ACC112 (cell line): ENCODE measurements around the gene MRPL3.

Source experiments
- H2AFZ ChIP-seq: fragments of 200-600 bp; sonication (generic); one replicate; pipeline ENCODE4 v1.6.0; 2017; ENCODE audit warnings: antibody characterized with exemption, low read length; ENCODE audit not compliant: unreplicated experiment
- H3K27ac ChIP-seq: fragments of 200-600 bp; sonication (generic); 2 replicates; pipeline ENCODE4 v1.5.1; 2014; ENCODE audit warnings: low read depth, mild to moderate bottlenecking, antibody characterized with exemption, low read length, moderate library complexity
- H3K27me3 ChIP-seq: fragments of 200-600 bp; sonication (generic); 2 replicates; pipeline ENCODE4 v1.6.1; 2014; ENCODE audit warnings: mild to moderate bottlenecking, antibody characterized with exemption, low read length, moderate library complexity, mixed read lengths; ENCODE audit not compliant: insufficient read depth
- H3K36me3 ChIP-seq: fragments of 200-600 bp; sonication (generic); 2 replicates; pipeline ENCODE4 v1.6.1; 2016; ENCODE audit warnings: mild to moderate bottlenecking, antibody characterized with exemption, low read length, moderate library complexity, mixed read lengths; ENCODE audit not compliant: insufficient read depth
- H3K4me1 ChIP-seq: fragments of 200-600 bp; sonication (generic); one replicate; pipeline ENCODE4 v1.6.1; 2016; ENCODE audit warnings: low read length, mixed read lengths; ENCODE audit not compliant: insufficient read depth, unreplicated experiment, control insufficient read depth
- H3K4me3 ChIP-seq: fragments of 200-600 bp; sonication (generic); 2 replicates; pipeline ENCODE4 v1.5.1; 2014; ENCODE audit warnings: mild to moderate bottlenecking, low read depth, low read length
- H3K79me2 ChIP-seq: fragments of 200-600 bp; sonication (generic); one replicate; pipeline ENCODE4 v1.6.0; 2016; ENCODE audit warnings: low read length; ENCODE audit not compliant: control insufficient read depth, unreplicated experiment, insufficient read depth

MRPL3 gene

GRCh38 chr3:131427226-131427625, 75.5 kb downstream of the MRPL3 start:
- Histone ChIP-seq H3K4me3 (no peak overlapping the region), H3K79me2 (no peaks in the 10 kb centered on the region), H2AFZ (no peak overlapping the region), H3K27me3 (peaks cover 16% of the 10 kb centered on the region), H3K4me1 (no peaks in the 10 kb centered on the region), H3K27ac (no peak overlapping the region), H3K36me3 (no peaks in the 10 kb centered on the region)

DNA sequence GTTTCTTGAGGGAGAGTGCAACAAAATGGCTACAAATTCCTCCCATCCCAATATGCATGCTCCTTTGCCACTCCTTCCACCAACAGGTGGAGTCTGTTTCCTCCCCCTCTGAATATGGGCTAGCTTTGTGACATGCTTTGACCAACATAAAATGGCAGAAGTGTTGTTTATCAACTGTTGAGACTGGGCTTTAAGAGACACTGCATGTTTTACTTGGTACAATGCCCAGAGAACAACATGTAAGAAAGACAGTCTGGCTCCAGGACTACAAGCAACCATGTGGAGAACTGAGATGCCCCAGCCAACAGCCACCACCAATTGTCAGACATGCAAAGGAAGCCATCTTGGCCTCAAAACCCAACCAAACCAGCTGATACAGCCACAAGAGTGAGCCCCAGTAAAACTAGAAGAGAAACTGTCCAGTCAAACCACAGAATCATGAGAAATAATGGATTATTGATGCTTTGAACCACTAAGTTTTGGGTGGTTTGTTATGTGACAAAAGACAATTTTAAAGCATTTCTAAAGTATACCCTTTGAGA, 80.7 kb downstream of the MRPL3 start:
- H3K27ac ChIP-seq = no peak overlapping the region
- no peak overlapping the region for H2AFZ ChIP-seq
- H3K4me3 ChIP-seq = no peak overlapping the region
- H3K27me3 ChIP-seq = peaks cover 14% of the 10 kb centered on the region
- no peaks in the 10 kb centered on the region for H3K4me1 ChIP-seq
- no peaks in the 10 kb centered on the region for H3K36me3 ChIP-seq
- no peaks in the 10 kb centered on the region for H3K79me2 ChIP-seq

GRCh38 chr3:131421301-131421700, 81.5 kb downstream of the MRPL3 start:
- Histone ChIP-seq H3K4me3 (no peak overlapping the region), H3K79me2 (no peaks in the 10 kb centered on the region), H3K4me1 (no peaks in the 10 kb centered on the region), H3K27ac (no peak overlapping the region), H3K27me3 (peaks cover 13% of the 10 kb centered on the region; the same call in 1 of the 2 replicates), H2AFZ (no peak overlapping the region), H3K36me3 (no peaks in the 10 kb centered on the region)

- H2AFZ ChIP-seq = no peak overlapping the region
- no peaks in the 10 kb centered on the region for H3K36me3 ChIP-seq
- no peak overlapping the region for H3K27ac ChIP-seq
- H3K4me1 ChIP-seq = no peaks in the 10 kb centered on the region
- no peak overlapping the region for H3K4me3 ChIP-seq
- H3K79me2 ChIP-seq = no peaks in the 10 kb centered on the region
- H3K27me3 ChIP-seq = 0 out of 2 replicates have a peak, but pooled peaks cover 2% of the 10 kb centered on the region
Measured at GRCh38 chr3:131417751-131418150, 85.0 kb downstream of the MRPL3 start.
